ENCODE measurements around the gene DSTN.

DNA sequence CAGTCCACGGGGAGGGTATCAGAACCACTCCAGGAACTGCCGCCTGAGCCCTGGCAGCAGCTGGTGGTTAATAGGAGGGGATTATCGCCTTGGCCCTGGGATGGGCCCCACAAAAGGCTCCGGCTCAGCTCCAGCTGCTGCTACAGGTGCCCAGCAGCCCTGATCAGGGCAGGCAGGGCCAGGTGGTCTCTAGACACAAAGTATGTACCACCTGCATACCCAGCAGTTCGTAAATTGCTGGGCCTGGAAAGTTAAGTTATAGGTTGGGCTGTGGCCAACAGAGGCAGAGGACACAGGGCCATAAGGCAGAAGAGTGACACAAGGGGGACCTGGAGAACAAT, 77.1 kb downstream of the DSTN start:
- TF ChIP-seq TAF1 (IDR thresholded peaks at IDR 0.05; ENCODE audit: borderline replicate concordance, low read depth, low read length) (no peak), POLR2A (IDR thresholded peaks at IDR 0.05; ENCODE audit: low read depth, low read length) (no peak)
